ENCODE data around the gene DSCAM.

The DSCAM gene

DNA sequence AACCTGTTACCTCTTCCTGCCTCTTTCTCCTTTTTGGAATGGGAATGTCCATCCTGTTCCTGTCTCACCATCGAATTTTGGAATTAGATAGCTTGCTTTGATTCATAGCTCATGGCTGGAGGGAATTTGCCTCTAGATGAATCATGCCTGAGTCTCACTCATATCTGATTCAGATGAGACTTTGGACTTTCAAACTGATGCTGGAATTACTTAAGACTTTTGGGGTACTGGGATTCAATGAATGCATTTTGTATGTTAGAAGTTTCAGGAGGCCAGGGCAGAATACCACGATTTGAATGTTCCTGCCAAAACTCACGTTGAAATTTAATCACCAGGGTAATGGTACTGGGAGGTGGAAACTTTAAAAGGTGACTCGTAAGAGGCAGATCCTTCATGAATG is 132.4 kb downstream of the DSCAM start:
- no peak overlapping the region for H3K4me3 ChIP-seq (ENCODE audit: low read depth, low read length)
- TF ChIP-seq, protein P1, sequence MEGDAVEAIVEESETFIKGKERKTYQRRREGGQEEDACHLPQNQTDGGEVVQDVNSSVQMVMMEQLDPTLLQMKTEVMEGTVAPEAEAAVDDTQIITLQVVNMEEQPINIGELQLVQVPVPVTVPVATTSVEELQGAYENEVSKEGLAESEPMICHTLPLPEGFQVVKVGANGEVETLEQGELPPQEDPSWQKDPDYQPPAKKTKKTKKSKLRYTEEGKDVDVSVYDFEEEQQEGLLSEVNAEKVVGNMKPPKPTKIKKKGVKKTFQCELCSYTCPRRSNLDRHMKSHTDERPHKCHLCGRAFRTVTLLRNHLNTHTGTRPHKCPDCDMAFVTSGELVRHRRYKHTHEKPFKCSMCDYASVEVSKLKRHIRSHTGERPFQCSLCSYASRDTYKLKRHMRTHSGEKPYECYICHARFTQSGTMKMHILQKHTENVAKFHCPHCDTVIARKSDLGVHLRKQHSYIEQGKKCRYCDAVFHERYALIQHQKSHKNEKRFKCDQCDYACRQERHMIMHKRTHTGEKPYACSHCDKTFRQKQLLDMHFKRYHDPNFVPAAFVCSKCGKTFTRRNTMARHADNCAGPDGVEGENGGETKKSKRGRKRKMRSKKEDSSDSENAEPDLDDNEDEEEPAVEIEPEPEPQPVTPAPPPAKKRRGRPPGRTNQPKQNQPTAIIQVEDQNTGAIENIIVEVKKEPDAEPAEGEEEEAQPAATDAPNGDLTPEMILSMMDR (IDR thresholded peaks at IDR 0.05; ENCODE audit: low read depth, low read length) = no peak

DNA sequence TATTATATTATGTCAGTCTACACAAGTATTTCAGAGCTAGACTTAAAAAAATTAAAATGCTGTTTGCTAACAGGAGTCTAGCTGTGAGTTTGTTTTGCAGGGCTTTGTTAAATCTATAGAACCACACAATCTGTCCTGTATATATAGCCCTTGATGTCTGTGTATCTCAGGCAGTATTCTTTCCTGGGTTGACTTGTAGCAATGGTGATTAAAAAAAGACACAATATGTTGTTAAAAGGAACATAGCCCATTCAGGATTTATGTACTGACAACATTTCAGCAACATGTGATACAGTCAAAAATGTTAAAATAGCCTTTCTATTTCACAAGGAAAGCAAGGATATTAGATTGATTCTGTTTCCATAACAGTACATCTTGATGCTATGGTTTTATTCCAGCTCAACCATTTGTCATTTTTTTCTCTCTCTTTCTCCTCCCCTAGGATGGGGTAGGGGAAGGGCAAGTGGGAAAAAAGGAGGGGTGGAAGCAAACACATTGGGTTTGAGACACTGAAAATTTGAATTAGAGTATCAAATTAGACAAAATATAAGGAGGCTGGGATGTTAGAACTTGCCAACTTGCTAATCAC is 139.2 kb downstream of the DSCAM start:
- TF ChIP-seq, protein P1 (IDR thresholded peaks at IDR 0.05; ENCODE audit: low read depth, low read length) = no peak
- H3K4me3 ChIP-seq (ENCODE audit: low read depth, low read length) = no peak overlapping the region

DNA sequence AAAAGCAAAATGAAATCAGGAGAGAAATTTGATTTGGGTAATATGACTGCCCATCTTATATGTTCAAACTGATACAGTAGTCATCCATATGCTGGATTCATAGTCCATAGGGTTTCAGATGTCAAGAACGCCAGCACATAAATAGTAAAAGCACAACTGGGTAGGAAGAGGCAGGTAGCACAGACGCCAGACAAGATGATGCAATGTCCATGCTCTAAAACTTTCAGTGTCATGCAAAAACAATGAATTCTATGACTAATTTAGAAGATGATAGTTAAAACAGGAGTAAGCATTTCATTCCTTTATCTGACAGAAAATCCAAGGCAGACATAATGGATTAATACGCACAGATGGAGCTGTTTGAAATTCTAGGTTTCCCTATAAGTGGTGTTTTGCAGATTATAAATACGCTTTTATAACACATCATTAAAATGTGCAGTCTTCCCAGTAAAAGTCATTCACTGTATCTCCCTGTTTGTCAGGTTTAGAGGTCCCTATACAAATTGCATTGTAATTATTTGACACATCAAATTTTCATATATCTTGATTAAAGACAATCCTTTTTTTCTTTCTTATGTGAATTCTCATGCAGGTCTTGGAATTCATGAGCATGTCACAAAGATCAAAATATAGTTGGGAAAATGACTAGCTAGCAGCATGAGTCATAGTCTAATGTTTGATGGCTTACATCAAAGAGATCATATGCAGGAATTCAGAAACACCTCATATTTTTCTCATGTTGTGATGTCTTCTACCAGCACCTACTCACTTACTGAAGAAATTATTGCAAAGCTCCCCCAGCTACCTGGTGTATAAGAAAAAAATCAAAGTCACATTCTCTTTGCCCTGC is 139.9 kb downstream of the DSCAM start:
- TF ChIP-seq, protein P1 (IDR thresholded peaks at IDR 0.05; ENCODE audit: low read depth, low read length) = no peak

DNA sequence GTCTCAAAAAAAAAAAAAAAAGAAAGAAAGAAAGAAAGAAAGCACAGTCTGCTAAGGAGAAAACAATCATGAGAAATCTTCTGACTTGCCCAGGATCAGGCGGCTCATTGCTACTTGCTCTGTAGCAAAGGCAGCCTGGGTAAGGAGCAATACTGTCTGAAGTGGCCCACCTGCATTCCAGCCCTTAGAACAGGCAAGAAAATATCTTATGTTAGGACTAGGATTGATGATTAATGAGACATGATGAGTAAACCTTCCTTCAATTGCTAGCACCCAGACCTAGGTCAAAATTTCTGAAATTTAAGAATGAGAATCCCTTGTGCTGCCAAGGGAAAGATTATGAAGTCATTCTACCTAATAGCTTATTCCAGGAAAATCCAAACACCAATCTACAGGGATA is 140.8 kb downstream of the DSCAM start:
- H3K4me3 ChIP-seq (ENCODE audit: low read depth, low read length) = no peak overlapping the region
- TF ChIP-seq, protein P1 (IDR thresholded peaks at IDR 0.05; ENCODE audit: low read depth, low read length) = no peak

More for the DNA sequence above, 139.9 kb downstream of the DSCAM start:
- H3K4me3 ChIP-seq (ENCODE audit: low read depth, low read length) = no peak overlapping the region

DNA sequence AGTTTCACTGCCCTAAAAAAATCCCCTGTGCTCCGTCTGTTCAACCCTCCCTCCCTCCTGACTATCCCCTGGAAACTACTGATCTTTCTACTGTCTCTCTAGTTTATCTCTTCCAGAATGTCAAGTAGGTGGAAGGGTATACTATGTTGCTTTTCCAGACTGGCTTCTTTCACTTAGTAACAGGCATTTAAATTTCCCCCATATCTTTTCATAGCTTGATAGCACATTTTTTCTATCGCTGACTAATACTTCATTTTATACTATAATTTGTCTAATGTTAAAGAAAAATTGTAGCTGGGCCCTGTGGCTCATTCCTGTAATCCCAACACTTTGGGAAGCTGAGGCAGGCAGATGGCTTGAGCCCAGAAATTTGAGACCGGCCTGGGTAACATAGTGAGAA is 142.8 kb downstream of the DSCAM start:
- no peak overlapping the region for H3K4me3 ChIP-seq (ENCODE audit: low read depth, low read length)
- TF ChIP-seq, protein P1 (IDR thresholded peaks at IDR 0.05; ENCODE audit: low read depth, low read length) = no peak

DNA sequence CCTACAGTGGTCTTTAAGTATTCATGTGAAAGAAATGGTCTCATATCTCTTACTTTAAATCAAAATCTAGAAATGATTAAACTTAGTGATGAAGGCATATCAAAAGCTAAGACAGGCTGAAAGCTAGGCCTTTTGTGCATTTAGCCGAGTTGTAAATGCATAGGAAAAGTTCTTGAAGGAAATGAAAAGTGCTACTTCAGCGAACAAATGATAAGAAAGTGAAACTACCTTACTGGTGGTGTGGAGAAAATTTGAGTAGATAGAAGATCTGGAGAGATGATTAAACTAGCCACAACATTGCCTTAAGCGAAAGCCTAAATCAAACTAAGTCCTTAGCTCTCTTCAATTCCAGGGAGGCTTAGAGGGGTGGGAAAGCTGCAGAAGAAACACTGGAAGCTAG is 147.6 kb downstream of the DSCAM start:
- TF ChIP-seq, protein P1 (IDR thresholded peaks at IDR 0.05; ENCODE audit: low read depth, low read length) = no peak

DNA sequence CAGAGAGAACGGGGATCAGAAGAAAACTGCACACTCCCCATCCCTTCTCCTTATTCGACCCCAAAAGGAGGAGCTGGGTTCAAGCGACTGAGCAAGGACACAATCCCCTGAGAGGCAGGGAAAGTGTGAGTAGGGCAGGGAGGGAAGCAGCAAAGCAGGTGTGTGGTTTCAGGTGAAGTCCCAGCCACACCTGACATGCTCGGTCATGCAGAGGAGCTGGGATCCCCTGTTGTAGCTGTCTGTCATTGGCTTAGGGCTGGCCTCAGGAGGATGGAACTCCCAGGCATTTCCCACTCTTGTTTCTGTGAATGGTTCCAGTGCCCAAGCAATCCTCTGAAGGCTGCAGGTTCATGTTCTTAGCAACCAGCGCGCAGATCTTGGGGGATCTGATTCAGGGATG is 150.7 kb downstream of the DSCAM start:
- TF ChIP-seq, protein P1 (IDR thresholded peaks at IDR 0.05; ENCODE audit: low read depth, low read length) = no peak
- H3K4me3 ChIP-seq (ENCODE audit: low read depth, low read length) = no peak overlapping the region

More for the DNA sequence above, 147.6 kb downstream of the DSCAM start:
- H3K4me3 ChIP-seq (ENCODE audit: low read depth, low read length) = no peak overlapping the region

Measured in WI38 (cell line).